Gastroesophageal sphincter (tissue), 3 donors: ENCODE measurements around the gene SMAD4.

Experiments
- EP300 ChIP-seq: sonication (generic); formaldehyde crosslinking; IDR thresholded peaks from one replicate; pipeline ENCODE4 v1.6.1; 2017; ENCODE audit warnings: antibody characterized with exemption, mild to moderate bottlenecking
- POLR2A ChIP-seq, 2 donors: fragments of 450-650 bp; IDR thresholded peaks; one replicate each; pipeline ENCODE4 v1.6.1; 2017; ENCODE audit warnings: antibody characterized with exemption in 2 of 2, mild to moderate bottlenecking in 2 of 2, moderate library complexity in 1 of 2
- POLR2AphosphoS5 ChIP-seq: sonication (generic); formaldehyde crosslinking; IDR thresholded peaks from one replicate; pipeline ENCODE4 v1.6.1; 2017; ENCODE audit warnings: antibody characterized with exemption
- TF ChIP-seq, protein P1 (sequence below), 4 experiments: fragments of 200-600 bp in 2 of 4; fragments of 450-650 bp in 2 of 4; sonication (generic) in 1 of 4; IDR thresholded peaks; one replicate each; pipeline ENCODE4 v1.5.1; 2017 to 2019; ENCODE audit warnings: antibody characterized with exemption in 4 of 4, mild to moderate bottlenecking in 2 of 4, moderate library complexity in 2 of 4

DNA sequence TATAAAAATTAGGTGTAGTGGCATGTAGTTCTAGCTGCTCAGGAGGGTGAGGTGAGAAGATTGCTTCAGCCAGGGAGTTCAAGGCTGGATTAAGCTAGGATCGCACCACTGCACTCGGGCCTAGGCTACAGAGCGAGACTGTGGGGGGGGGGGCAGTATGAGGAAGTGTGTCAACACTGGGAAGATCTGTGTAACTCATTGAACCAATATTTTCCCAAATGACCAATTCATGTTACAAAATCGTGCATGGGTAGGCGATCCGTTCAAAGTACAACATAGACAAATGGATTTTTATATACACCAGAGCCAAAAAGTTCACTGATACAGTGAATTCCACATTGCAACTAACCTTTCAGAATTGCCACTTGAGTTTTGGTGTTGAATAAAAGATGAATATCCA, 8.1 kb downstream of the SMAD4 start:
- no peak for TF ChIP-seq POLR2AphosphoS5
- TF ChIP-seq, protein P1, sequence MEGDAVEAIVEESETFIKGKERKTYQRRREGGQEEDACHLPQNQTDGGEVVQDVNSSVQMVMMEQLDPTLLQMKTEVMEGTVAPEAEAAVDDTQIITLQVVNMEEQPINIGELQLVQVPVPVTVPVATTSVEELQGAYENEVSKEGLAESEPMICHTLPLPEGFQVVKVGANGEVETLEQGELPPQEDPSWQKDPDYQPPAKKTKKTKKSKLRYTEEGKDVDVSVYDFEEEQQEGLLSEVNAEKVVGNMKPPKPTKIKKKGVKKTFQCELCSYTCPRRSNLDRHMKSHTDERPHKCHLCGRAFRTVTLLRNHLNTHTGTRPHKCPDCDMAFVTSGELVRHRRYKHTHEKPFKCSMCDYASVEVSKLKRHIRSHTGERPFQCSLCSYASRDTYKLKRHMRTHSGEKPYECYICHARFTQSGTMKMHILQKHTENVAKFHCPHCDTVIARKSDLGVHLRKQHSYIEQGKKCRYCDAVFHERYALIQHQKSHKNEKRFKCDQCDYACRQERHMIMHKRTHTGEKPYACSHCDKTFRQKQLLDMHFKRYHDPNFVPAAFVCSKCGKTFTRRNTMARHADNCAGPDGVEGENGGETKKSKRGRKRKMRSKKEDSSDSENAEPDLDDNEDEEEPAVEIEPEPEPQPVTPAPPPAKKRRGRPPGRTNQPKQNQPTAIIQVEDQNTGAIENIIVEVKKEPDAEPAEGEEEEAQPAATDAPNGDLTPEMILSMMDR (IDR thresholded peaks at IDR 0.05): no peak
- TF ChIP-seq EP300: no peak
- no peak for TF ChIP-seq POLR2A (IDR thresholded peaks at IDR 0.05)
